GM23338 (cell line): ENCODE results near the gene STEAP1B. TPM values are rescaled to one million over a fixed set of nuclear protein-coding genes. Genes with fewer than 3 reads are reported as not detected.

Source experiments
- ATAC-seq: fragments of 200-7000 bp; cut with Tn5 transposase; 3 replicates; pipeline ENCODE4 v1.9.1; 2020
- DNase-seq: peaks from one replicate; pipeline ENCODE4 v3.0.0-alpha.2; 2015; ENCODE audit warnings: low spot score
- H2AFZ ChIP-seq: fragments of 200-600 bp; sonication (generic); 2 replicates; pipeline ENCODE4 v1.8.0; 2016; ENCODE audit warnings: antibody characterized with exemption, mild to moderate bottlenecking, moderate library complexity
- H3F3A ChIP-seq: fragments of 200-600 bp; sonication (generic); replicated peaks from 2 replicates; pipeline ENCODE4 v1.8.0; 2017; ENCODE audit warnings: antibody characterized with exemption, mixed run types, low read depth
- H3K27ac ChIP-seq: fragments of 200-600 bp; sonication (generic); 2 replicates; pipeline ENCODE4 v1.6.1; 2016; ENCODE audit warnings: low read depth
- H3K27me3 ChIP-seq: fragments of 200-600 bp; sonication (generic); 2 replicates; pipeline ENCODE4 v1.8.0; 2016; ENCODE audit warnings: mild to moderate bottlenecking, mixed run types, moderate library complexity; ENCODE audit not compliant: insufficient read depth
- H3K36me3 ChIP-seq: fragments of 200-600 bp; sonication (generic); 2 replicates; pipeline ENCODE4 v1.8.0; 2016; ENCODE audit warnings: mild to moderate bottlenecking; ENCODE audit not compliant: insufficient read depth
- H3K4me1 ChIP-seq: fragments of 200-600 bp; sonication (generic); 2 replicates; pipeline ENCODE4 v1.8.0; 2016; ENCODE audit warnings: mild to moderate bottlenecking, moderate library complexity; ENCODE audit not compliant: insufficient read depth
- H3K4me2 ChIP-seq: fragments of 200-600 bp; sonication (generic); 2 replicates; pipeline ENCODE4 v1.7.1; 2017; ENCODE audit warnings: mixed run types
- H3K4me3 ChIP-seq: fragments of 200-600 bp; sonication (generic); 2 replicates; pipeline ENCODE4 v1.6.1; 2016; ENCODE audit warnings: mixed run types
- H3K79me2 ChIP-seq: fragments of 200-600 bp; sonication (generic); replicated peaks from 2 replicates; pipeline ENCODE4 v1.8.0; 2017; ENCODE audit warnings: mild to moderate bottlenecking; ENCODE audit not compliant: insufficient read depth
- H3K9me2 ChIP-seq: fragments of 200-600 bp; sonication (generic); 2 replicates; pipeline ENCODE4 v1.8.0; 2017; ENCODE audit not compliant: insufficient read depth
- H4K20me1 ChIP-seq: fragments of 200-600 bp; sonication (generic); replicated peaks from 2 replicates; pipeline ENCODE4 v1.8.0; 2017; ENCODE audit warnings: mild to moderate bottlenecking; ENCODE audit not compliant: insufficient read depth
- H3K27ac Mint-ChIP-seq: 2 replicates; pipeline ENCODE4 v1.8.0; 2020; ENCODE audit warnings: inconsistent platforms, mild to moderate bottlenecking, moderate library complexity, mixed read lengths
- H3K27me3 Mint-ChIP-seq: 3 replicates; pipeline ENCODE4 v1.8.0; 2022; ENCODE audit warnings: low read depth, mild to moderate bottlenecking, moderate library complexity, mixed read lengths, inconsistent platforms; ENCODE audit not compliant: insufficient read depth, poor library complexity
- H3K36me3 Mint-ChIP-seq: 3 replicates; pipeline ENCODE4 v1.8.0; 2021; ENCODE audit warnings: low read depth, mild to moderate bottlenecking, inconsistent platforms, moderate library complexity, mixed read lengths
- H3K4me1 Mint-ChIP-seq: 3 replicates; pipeline ENCODE4 v1.8.0; 2020; ENCODE audit warnings: mild to moderate bottlenecking, inconsistent platforms, mixed read lengths
- H3K4me3 Mint-ChIP-seq: 3 replicates; pipeline ENCODE4 v1.8.0; 2021; ENCODE audit warnings: moderate library complexity, mild to moderate bottlenecking, inconsistent platforms, mixed read lengths
- H3K9me3 Mint-ChIP-seq: 3 replicates; pipeline ENCODE4 v1.8.0; 2020; ENCODE audit warnings: moderate library complexity, mild to moderate bottlenecking, inconsistent platforms, mixed read lengths
- CREB1 ChIP-seq: fragments of 250-450 bp; sonication (Bioruptor Pico); IDR thresholded peaks from 2 replicates; pipeline ENCODE4 v1.5.0; 2020; ENCODE audit warnings: low read depth, mild to moderate bottlenecking, moderate library complexity
- EZH2 ChIP-seq: fragments of 200-600 bp; sonication (generic); IDR thresholded peaks from one replicate; pipeline ENCODE4 v1.8.0; 2017; ENCODE audit warnings: antibody characterized with exemption, mild to moderate bottlenecking, low read depth; ENCODE audit not compliant: unreplicated experiment
- EZH2phosphoT487 ChIP-seq: fragments of 200-600 bp; sonication (generic); IDR thresholded peaks from one replicate; pipeline ENCODE4 v1.8.1; 2018; ENCODE audit warnings: antibody characterized with exemption; ENCODE audit not compliant: unreplicated experiment
- JUNB ChIP-seq: IDR thresholded peaks from one replicate; pipeline ENCODE4 v1.6.1; 2016; ENCODE audit warnings: antibody characterized with exemption; ENCODE audit not compliant: unreplicated experiment
- NANOG ChIP-seq: IDR thresholded peaks from 2 replicates; pipeline ENCODE4 v1.6.1; 2016; ENCODE audit warnings: antibody characterized with exemption, borderline replicate concordance
- POLR2AphosphoS5 ChIP-seq: IDR thresholded peaks from 2 replicates; pipeline ENCODE4 v1.6.1; 2016; ENCODE audit warnings: antibody characterized with exemption, low read depth
- REST ChIP-seq: IDR thresholded peaks from one replicate; pipeline ENCODE4 v1.6.1; 2018; ENCODE audit warnings: antibody characterized with exemption; ENCODE audit not compliant: unreplicated experiment
- STAT1 ChIP-seq: IDR thresholded peaks from one replicate; pipeline ENCODE4 v1.6.1; 2016; ENCODE audit warnings: antibody characterized with exemption; ENCODE audit not compliant: unreplicated experiment
- ZNF114 ChIP-seq: fragments of 250-450 bp; sonication (Bioruptor Pico); IDR thresholded peaks from 2 replicates; pipeline ENCODE4 v1.5.0; 2020; ENCODE audit warnings: mild to moderate bottlenecking, moderate library complexity
- ZNF331 ChIP-seq: fragments of 250-450 bp; sonication (Bioruptor Pico); IDR thresholded peaks from 2 replicates; pipeline ENCODE4 v1.5.0; 2020; ENCODE audit warnings: low read depth, mild to moderate bottlenecking, moderate library complexity
- polyA plus RNA-seq: library from polyadenylated mRNA; unstranded; fragments of >200 nt; fragmentation: Nextera tagmentation; extraction: Ambion mirVana; gene quantifications from 2 replicates; pipeline ENCODE4 v1.2.1, GENCODE V29; 2016
- total RNA-seq: library from RNA; depleted of rRNA; stranded (reverse); fragments of >200 nt; shearing (Covaris generic); gene quantifications from 2 replicates; pipeline ENCODE4 v1.2.3, GENCODE V29; 2014
- TF ChIP-seq, protein P1 (sequence below), 2 experiments: fragments of 200-600 bp in 1 of 2; sonication (generic) in 1 of 2; conservative IDR thresholded peaks; 2 replicates each; pipeline versions ENCODE4 v1.5.1 to v1.6.1; 2016 to 2017; ENCODE audit warnings: antibody characterized with exemption in 2 of 2, low read depth in 2 of 2, mild to moderate bottlenecking in 2 of 2, moderate library complexity in 1 of 2
- TF ChIP-seq, protein P2 (sequence below): IDR thresholded peaks from 2 replicates; pipeline ENCODE4 v1.6.1; 2016; ENCODE audit warnings: antibody characterized with exemption
- TF ChIP-seq, protein P3 (sequence below): fragments of 250-450 bp; sonication (Bioruptor Pico); IDR thresholded peaks from 2 replicates; pipeline ENCODE4 v1.5.0; 2020; ENCODE audit warnings: mild to moderate bottlenecking, moderate library complexity

The STEAP1B gene
- total and polyA plus RNA-seq, 2 experiments from 2014 or later = 4.9 to 16.5 TPM

DNA sequence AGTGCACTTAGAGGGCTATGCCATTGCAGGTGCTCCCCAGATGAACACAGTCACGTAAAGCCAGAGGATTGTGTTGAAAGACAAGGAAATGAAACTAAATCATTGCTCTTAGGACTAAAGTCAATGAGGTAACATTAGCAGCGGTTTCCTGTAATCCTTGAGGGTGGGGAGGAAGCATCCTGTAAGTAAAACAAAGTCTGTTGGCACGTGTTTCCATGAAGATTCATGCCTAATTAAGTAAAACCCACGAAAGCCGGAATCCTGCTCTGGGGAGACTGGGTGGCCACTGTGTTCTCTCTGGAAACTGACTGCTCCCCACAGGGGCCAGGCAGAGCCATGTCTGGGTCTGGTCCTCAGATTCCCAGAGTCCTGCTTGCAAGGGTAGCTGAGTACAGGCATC lies 18.3 kb downstream of the STEAP1B start:
- ATAC-seq (no peak), DNase-seq (no peak)
- Mint-ChIP-seq H3K9me3 (no peaks in the 10 kb centered on the region), H3K4me1 (no peaks in the 10 kb centered on the region; the same call in 1 of the 3 replicates), H3K27me3 (peaks cover 5% of the 10 kb centered on the region), H3K27ac (no peak overlapping the region), H3K4me3 (no peak overlapping the region), H3K36me3 (no peaks in the 10 kb centered on the region; the same call in 2 of the 3 replicates)
- H4K20me1 ChIP-seq = no peaks in the 10 kb centered on the region
- H2AFZ ChIP-seq = no peak overlapping the region
- no peaks in the 10 kb centered on the region; the same call in 1 of the 2 replicates for H3K36me3 ChIP-seq
- H3K27me3 ChIP-seq = no peaks in the 10 kb centered on the region
- H3K9me2 ChIP-seq = 0 out of 2 replicates have a peak, but pooled peaks cover under 1% of the 10 kb centered on the region
- H3K4me2 ChIP-seq = no peak overlapping the region
- no peak overlapping the region for H3K4me3 ChIP-seq
- TF ChIP-seq EZH2 (no peak), EZH2phosphoT487 (no peak), POLR2AphosphoS5 (no peak), STAT1 (no peak), CREB1 (CRISPR knock-in tag) (no peak), ZNF331 (CRISPR knock-in tag) (no peak), JUNB (no peak), NANOG (no peak), ZNF114 (no peak), REST (no peak)
- TF ChIP-seq, protein P1, sequence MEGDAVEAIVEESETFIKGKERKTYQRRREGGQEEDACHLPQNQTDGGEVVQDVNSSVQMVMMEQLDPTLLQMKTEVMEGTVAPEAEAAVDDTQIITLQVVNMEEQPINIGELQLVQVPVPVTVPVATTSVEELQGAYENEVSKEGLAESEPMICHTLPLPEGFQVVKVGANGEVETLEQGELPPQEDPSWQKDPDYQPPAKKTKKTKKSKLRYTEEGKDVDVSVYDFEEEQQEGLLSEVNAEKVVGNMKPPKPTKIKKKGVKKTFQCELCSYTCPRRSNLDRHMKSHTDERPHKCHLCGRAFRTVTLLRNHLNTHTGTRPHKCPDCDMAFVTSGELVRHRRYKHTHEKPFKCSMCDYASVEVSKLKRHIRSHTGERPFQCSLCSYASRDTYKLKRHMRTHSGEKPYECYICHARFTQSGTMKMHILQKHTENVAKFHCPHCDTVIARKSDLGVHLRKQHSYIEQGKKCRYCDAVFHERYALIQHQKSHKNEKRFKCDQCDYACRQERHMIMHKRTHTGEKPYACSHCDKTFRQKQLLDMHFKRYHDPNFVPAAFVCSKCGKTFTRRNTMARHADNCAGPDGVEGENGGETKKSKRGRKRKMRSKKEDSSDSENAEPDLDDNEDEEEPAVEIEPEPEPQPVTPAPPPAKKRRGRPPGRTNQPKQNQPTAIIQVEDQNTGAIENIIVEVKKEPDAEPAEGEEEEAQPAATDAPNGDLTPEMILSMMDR (conservative IDR thresholded peaks at IDR 0.05; ENCODE audit: low read depth in 2 of 2) = no peak
- TF ChIP-seq, protein P2, sequence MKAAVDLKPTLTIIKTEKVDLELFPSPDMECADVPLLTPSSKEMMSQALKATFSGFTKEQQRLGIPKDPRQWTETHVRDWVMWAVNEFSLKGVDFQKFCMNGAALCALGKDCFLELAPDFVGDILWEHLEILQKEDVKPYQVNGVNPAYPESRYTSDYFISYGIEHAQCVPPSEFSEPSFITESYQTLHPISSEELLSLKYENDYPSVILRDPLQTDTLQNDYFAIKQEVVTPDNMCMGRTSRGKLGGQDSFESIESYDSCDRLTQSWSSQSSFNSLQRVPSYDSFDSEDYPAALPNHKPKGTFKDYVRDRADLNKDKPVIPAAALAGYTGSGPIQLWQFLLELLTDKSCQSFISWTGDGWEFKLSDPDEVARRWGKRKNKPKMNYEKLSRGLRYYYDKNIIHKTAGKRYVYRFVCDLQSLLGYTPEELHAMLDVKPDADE = no peak
- TF ChIP-seq, protein P3, sequence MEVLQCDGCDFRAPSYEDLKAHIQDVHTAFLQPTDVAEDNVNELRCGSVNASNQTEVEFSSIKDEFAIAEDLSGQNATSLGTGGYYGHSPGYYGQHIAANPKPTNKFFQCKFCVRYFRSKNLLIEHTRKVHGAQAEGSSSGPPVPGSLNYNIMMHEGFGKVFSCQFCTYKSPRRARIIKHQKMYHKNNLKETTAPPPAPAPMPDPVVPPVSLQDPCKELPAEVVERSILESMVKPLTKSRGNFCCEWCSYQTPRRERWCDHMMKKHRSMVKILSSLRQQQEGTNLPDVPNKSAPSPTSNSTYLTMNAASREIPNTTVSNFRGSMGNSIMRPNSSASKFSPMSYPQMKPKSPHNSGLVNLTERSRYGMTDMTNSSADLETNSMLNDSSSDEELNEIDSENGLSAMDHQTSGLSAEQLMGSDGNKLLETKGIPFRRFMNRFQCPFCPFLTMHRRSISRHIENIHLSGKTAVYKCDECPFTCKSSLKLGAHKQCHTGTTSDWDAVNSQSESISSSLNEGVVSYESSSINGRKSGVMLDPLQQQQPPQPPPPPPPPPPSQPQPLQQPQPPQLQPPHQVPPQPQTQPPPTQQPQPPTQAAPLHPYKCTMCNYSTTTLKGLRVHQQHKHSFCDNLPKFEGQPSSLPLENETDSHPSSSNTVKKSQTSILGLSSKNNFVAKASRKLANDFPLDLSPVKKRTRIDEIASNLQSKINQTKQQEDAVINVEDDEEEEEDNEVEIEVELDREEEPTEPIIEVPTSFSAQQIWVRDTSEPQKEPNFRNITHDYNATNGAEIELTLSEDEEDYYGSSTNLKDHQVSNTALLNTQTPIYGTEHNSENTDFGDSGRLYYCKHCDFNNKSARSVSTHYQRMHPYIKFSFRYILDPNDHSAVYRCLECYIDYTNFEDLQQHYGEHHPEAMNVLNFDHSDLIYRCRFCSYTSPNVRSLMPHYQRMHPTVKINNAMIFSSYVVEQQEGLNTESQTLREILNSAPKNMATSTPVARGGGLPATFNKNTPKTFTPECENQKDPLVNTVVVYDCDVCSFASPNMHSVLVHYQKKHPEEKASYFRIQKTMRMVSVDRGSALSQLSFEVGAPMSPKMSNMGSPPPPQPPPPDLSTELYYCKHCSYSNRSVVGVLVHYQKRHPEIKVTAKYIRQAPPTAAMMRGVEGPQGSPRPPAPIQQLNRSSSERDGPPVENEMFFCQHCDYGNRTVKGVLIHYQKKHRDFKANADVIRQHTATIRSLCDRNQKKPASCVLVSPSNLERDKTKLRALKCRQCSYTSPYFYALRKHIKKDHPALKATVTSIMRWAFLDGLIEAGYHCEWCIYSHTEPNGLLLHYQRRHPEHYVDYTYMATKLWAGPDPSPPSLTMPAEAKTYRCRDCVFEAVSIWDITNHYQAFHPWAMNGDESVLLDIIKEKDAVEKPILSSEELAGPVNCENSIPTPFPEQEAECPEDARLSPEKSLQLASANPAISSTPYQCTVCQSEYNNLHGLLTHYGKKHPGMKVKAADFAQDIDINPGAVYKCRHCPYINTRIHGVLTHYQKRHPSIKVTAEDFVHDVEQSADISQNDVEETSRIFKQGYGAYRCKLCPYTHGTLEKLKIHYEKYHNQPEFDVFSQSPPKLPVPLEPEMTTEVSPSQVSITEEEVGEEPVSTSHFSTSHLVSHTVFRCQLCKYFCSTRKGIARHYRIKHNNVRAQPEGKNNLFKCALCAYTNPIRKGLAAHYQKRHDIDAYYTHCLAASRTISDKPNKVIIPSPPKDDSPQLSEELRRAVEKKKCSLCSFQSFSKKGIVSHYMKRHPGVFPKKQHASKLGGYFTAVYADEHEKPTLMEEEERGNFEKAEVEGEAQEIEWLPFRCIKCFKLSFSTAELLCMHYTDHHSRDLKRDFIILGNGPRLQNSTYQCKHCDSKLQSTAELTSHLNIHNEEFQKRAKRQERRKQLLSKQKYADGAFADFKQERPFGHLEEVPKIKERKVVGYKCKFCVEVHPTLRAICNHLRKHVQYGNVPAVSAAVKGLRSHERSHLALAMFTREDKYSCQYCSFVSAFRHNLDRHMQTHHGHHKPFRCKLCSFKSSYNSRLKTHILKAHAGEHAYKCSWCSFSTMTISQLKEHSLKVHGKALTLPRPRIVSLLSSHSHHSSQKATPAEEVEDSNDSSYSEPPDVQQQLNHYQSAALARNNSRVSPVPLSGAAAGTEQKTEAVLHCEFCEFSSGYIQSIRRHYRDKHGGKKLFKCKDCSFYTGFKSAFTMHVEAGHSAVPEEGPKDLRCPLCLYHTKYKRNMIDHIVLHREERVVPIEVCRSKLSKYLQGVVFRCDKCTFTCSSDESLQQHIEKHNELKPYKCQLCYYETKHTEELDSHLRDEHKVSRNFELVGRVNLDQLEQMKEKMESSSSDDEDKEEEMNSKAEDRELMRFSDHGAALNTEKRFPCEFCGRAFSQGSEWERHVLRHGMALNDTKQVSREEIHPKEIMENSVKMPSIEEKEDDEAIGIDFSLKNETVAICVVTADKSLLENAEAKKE (CRISPR knock-in tag) = no peak
- no peaks in the 10 kb centered on the region for H3K79me2 ChIP-seq
- H3K4me1 ChIP-seq = no peaks in the 10 kb centered on the region
- H3F3A ChIP-seq = no peaks in the 10 kb centered on the region
- H3K27ac ChIP-seq = no peak overlapping the region
